Measurements from ENCODE around the gene TMEM52B. TPM values are rescaled to one million over a fixed set of nuclear protein-coding genes. Genes with fewer than 3 reads are reported as not detected.
A peak's percentile ranks its signal among the peaks of the same experiment; 100 is the strongest.

TMEM52B gene
- total and polyA plus RNA-seq, 9 of the 15 experiments (the other 6 are each of a cell fraction or from before 2014, with no cell fraction given), result not detected

DNA sequence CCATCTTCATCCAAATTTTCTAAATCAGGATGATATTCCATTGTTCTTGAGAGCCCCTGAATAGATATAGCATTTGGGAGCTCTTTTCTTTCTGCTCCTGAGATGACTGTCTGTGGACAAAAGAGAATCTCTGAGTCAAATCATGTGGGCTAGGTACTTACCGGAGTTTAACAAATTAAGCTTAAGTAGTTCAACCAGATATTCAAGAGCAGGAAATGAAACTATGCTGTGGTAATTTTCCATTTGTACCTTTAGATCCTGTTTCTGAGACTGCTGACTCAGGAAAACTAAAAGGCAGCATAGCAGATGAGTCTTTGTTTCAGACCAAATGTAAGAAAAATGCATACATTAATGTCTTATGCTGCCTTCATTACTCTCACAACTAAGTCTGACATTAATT, 48.8 kb upstream of the TMEM52B start, which contains the start of gene CLEC7A:
TSS of gene CLEC7A (minus strand) at position 158 of the 400 bp plus-strand sequence. CDS start at position 41, 117 bp downstream.
- ATAC-seq (no peak), DNase-seq (ENCODE audit: extremely low read depth in 1 of 4, low spot score in 3 of 4) (no peak), FAIRE-seq (no peak)
- WGBS (ENCODE audit: insufficient coverage, low coverage, missing lambda C conversion rate), result 38% methylated on average over 1 of the region's 1 CpG
- BruUV-seq (replicated peaks), result no TSS peak
- H3K4me1 ChIP-seq (replicated peaks in 1 of 2; ENCODE audit: control insufficient read depth in 2 of 2, insufficient read depth in 2 of 2, low read length in 2 of 2), result no peaks in the 10 kb centered on the region
- H3K9me3 ChIP-seq (replicated peaks; ENCODE audit: control insufficient read depth, insufficient read depth, low read depth, low read length), result no peaks in the 10 kb centered on the region
- H3K27me3 ChIP-seq (ENCODE audit: control insufficient read depth in 2 of 2, insufficient read depth in 2 of 2, low read length in 2 of 2), result no peaks in the 10 kb centered on the region; a peak in 1 of 5 replicates
- no peaks in the 10 kb centered on the region for H3K9me1 ChIP-seq (ENCODE audit: control insufficient read depth, insufficient read depth, low read length)
- no peak within 1 kb of the TSS for H3K27ac ChIP-seq (ENCODE audit: extremely low read depth, low read depth, low read length)
- no peak within 1 kb of the TSS for H3K4me2 ChIP-seq (ENCODE audit: insufficient read depth, low read length)
- no peaks in the 10 kb centered on the region for H4K20me1 ChIP-seq (replicated peaks; ENCODE audit: control insufficient read depth, insufficient read depth, low read length)
- no peak within 1 kb of the TSS for H3K9ac ChIP-seq (ENCODE audit: insufficient read depth in 1 of 2, low read depth in 2 of 2, low read length in 2 of 2)
- POLR2A ChIA-PET, result no interaction called here
- intact Hi-C loops (cut with micrococcal nuclease), result no loop called here
- TF ChIP-seq NCOA1 (IDR thresholded peaks at IDR 0.05; ENCODE audit: low read depth), result no peak
- peak; percentile 58 for TF ChIP-seq MAFK (IDR thresholded peaks at IDR 0.05; ENCODE audit: low read length)
- no peak for TF ChIP-seq POLR3G (IDR thresholded peaks at IDR 0.05; ENCODE audit: extremely low read depth, insufficient read length, insufficient replicate concordance)
- peak; percentile 65 for TF ChIP-seq ZNF316 (IDR thresholded peaks at IDR 0.05)
- TF ChIP-seq RCOR1 (IDR thresholded peaks at IDR 0.05; ENCODE audit: borderline replicate concordance in 1 of 2, low read depth in 2 of 2, low read length in 2 of 2), result no peak
- no peak for TF ChIP-seq MTA1 (IDR thresholded peaks at IDR 0.05; ENCODE audit: borderline replicate concordance)
- peak; percentile 33; the same call in 1 of the 2 replicates for TF ChIP-seq MAFF (IDR thresholded peaks at IDR 0.05; ENCODE audit: low read length)
- TF ChIP-seq C11orf30 (IDR thresholded peaks at IDR 0.05; ENCODE audit: low read depth), result peak; percentile 49
- no peak for TF ChIP-seq ZBED1 (IDR thresholded peaks at IDR 0.05)
- H3K4me3 ChIP-seq, result no peak within 1 kb of the TSS
- H3K79me2 ChIP-seq (ENCODE audit: control insufficient read depth, insufficient read depth, low read length), result no peaks in the 10 kb centered on the region
- H3K36me3 ChIP-seq (ENCODE audit: control insufficient read depth, insufficient read depth, low read length), result no peaks in the 10 kb centered on the region
- no peak within 1 kb of the TSS for H2AFZ ChIP-seq (ENCODE audit: low read depth, low read length)
- CTCF ChIA-PET (ENCODE audit: low intra/inter-chr PET ratio), result no interaction called here
- in situ Hi-C loops (cut with MboI), result loop anchor here (25.0 kb wide), 1 partner anchor 318 kb away; no protein-coding TSS in a partner anchor

Measured in K562 (cell line).